Right lobe of liver (tissue), 4 donors: Measurements from ENCODE around the gene PELI2.

Source experiments
- POLR2A ChIP-seq: fragments of 450-650 bp; IDR thresholded peaks from one replicate; pipeline ENCODE4 v1.6.1; 2017; ENCODE audit warnings: antibody characterized with exemption, mild to moderate bottlenecking
- TF ChIP-seq, protein P1 (sequence below), 4 donors: fragments of 200-600 bp in 3 of 4; fragments of 450-650 bp in 1 of 4; IDR thresholded peaks; one replicate each; pipeline versions ENCODE4 v1.5.1 to v1.8.0; 2016 to 2022; ENCODE audit warnings: antibody characterized with exemption in 4 of 4, mild to moderate bottlenecking in 2 of 4
- donor health status: DM: no; HTN: no; CAD: no.
- donor health status: DM: no; HTN: no; CAD: no.
- donor health status: DM: no; HTN: yes; CAD: no.

DNA sequence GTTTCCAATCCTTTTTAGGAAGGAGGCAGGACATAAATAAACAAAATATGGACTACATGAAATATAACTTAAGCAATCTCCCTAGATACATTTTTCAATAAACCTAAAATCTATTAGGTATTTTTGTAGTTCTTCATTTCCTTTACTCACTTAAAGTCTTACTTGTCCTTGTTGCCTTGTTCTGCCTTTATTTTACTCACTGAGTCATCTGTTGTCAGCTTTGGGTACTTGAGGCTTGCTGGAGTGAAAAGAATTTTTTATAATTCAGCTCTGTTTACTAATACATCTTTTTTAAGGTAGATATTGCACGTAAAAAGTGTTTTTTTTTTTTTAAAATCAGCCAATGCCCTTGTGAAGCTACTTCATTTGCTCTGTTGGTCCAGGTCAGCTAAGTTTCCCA, 216.2 kb downstream of the PELI2 start:
- no peak for TF ChIP-seq POLR2A
- TF ChIP-seq, protein P1, sequence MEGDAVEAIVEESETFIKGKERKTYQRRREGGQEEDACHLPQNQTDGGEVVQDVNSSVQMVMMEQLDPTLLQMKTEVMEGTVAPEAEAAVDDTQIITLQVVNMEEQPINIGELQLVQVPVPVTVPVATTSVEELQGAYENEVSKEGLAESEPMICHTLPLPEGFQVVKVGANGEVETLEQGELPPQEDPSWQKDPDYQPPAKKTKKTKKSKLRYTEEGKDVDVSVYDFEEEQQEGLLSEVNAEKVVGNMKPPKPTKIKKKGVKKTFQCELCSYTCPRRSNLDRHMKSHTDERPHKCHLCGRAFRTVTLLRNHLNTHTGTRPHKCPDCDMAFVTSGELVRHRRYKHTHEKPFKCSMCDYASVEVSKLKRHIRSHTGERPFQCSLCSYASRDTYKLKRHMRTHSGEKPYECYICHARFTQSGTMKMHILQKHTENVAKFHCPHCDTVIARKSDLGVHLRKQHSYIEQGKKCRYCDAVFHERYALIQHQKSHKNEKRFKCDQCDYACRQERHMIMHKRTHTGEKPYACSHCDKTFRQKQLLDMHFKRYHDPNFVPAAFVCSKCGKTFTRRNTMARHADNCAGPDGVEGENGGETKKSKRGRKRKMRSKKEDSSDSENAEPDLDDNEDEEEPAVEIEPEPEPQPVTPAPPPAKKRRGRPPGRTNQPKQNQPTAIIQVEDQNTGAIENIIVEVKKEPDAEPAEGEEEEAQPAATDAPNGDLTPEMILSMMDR (IDR thresholded peaks at IDR 0.05), result no peak
